ENCODE data around the gene CCND1. TPM values are rescaled to one million over a fixed set of nuclear protein-coding genes. Genes with fewer than 3 reads are reported as not detected.

Gene CCND1
- total and polyA plus RNA-seq, 2 experiments from 2014 or later = 80.2 to 81.9 TPM

GRCh38 chr11:69698362-69698761, 57.4 kb downstream of the CCND1 start:
- H3K27me3 ChIP-seq = peaks cover 19% of the 10 kb centered on the region
- peaks cover 21% of the 10 kb centered on the region for H3K4me1 ChIP-seq (ENCODE audit: insufficient read depth)
- 98% methylated on average over 2 of the region's 2 CpGs for WGBS (ENCODE audit: low lambda C conversion rate, missing lambda C conversion rate)
- no peak overlapping the region for H3K4me2 ChIP-seq
- H2AFZ ChIP-seq = no peak overlapping the region
- no peaks in the 10 kb centered on the region for H3K36me3 ChIP-seq (replicated peaks; ENCODE audit: insufficient read depth, low read depth)
- no peaks in the 10 kb centered on the region for H3K9me2 ChIP-seq (replicated peaks; ENCODE audit: insufficient read depth)
- no peaks in the 10 kb centered on the region for H3K79me2 ChIP-seq
- DNase-seq (ENCODE audit: low spot score) = no peak
- H4K20me1 ChIP-seq (ENCODE audit: insufficient read depth, poor library complexity, severe bottlenecking) = no peaks in the 10 kb centered on the region
- no peak overlapping the region for H3K4me3 ChIP-seq
- H3K27ac ChIP-seq = no peak overlapping the region
- TF ChIP-seq EZH2phosphoT487 (IDR thresholded peaks at IDR 0.05; ENCODE audit: low read depth, severe bottlenecking, unreplicated experiment) = no peak
- TF ChIP-seq, protein P1, sequence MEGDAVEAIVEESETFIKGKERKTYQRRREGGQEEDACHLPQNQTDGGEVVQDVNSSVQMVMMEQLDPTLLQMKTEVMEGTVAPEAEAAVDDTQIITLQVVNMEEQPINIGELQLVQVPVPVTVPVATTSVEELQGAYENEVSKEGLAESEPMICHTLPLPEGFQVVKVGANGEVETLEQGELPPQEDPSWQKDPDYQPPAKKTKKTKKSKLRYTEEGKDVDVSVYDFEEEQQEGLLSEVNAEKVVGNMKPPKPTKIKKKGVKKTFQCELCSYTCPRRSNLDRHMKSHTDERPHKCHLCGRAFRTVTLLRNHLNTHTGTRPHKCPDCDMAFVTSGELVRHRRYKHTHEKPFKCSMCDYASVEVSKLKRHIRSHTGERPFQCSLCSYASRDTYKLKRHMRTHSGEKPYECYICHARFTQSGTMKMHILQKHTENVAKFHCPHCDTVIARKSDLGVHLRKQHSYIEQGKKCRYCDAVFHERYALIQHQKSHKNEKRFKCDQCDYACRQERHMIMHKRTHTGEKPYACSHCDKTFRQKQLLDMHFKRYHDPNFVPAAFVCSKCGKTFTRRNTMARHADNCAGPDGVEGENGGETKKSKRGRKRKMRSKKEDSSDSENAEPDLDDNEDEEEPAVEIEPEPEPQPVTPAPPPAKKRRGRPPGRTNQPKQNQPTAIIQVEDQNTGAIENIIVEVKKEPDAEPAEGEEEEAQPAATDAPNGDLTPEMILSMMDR (IDR thresholded peaks at IDR 0.05; ENCODE audit: poor library complexity) = no peak
- TF ChIP-seq EZH2 (IDR thresholded peaks at IDR 0.05; ENCODE audit: borderline replicate concordance) = no peak
- no peaks in the 10 kb centered on the region for H3K9me3 ChIP-seq (ENCODE audit: low read depth)

DNA sequence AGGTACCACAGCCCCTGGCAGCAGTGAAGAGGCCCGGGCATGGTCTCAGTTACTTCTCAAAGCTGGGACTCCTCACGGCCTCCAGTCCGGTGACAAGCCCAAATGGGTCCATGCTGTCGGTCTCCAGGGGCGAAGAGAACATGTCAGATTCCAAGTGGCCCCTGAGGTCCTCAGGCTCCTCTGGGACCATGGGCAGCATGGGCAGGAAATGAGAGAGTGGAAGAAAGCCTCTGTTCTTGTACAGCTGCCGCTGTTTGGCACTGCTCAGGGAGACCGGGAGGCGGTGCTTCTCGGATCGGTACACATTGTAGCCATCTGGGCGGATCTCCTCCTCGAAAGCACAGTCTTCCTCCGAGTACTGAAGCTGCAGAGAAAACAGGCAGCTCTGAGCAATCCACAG, 58.3 kb downstream of the CCND1 start:
- peaks cover 26% of the 10 kb centered on the region for H3K27me3 ChIP-seq
- H3K36me3 ChIP-seq (replicated peaks; ENCODE audit: insufficient read depth, low read depth) = no peaks in the 10 kb centered on the region
- TF ChIP-seq EZH2 (IDR thresholded peaks at IDR 0.05; ENCODE audit: borderline replicate concordance) (no peak), EZH2phosphoT487 (IDR thresholded peaks at IDR 0.05; ENCODE audit: low read depth, severe bottlenecking, unreplicated experiment) (no peak)
- TF ChIP-seq, protein P1 (IDR thresholded peaks at IDR 0.05; ENCODE audit: poor library complexity) = no peak
- 88% methylated on average over 13 of the region's 13 CpGs for WGBS (ENCODE audit: low lambda C conversion rate, missing lambda C conversion rate)
- H3K4me2 ChIP-seq = no peak overlapping the region
- no peaks in the 10 kb centered on the region for H3K79me2 ChIP-seq
- no peaks in the 10 kb centered on the region for H3K9me3 ChIP-seq (ENCODE audit: low read depth)
- H3K4me3 ChIP-seq = no peak overlapping the region
- peaks cover 28% of the 10 kb centered on the region for H3K4me1 ChIP-seq (ENCODE audit: insufficient read depth)
- H3K9me2 ChIP-seq (replicated peaks; ENCODE audit: insufficient read depth) = no peaks in the 10 kb centered on the region
- no peak for DNase-seq (ENCODE audit: low spot score)
- no peaks in the 10 kb centered on the region for H4K20me1 ChIP-seq (ENCODE audit: insufficient read depth, poor library complexity, severe bottlenecking)
- no peak overlapping the region for H2AFZ ChIP-seq
- H3K27ac ChIP-seq = no peak overlapping the region

GRCh38 chr11:69700278-69701140, 59.6 kb downstream of the CCND1 start:
- Histone ChIP-seq H2AFZ (no peak overlapping the region), H3K4me2 (peak overlapping the region; percentile 57)
- WGBS (ENCODE audit: low lambda C conversion rate, missing lambda C conversion rate) = 33% methylated on average over 20 of the region's 20 CpGs

More at GRCh38 chr11:69700278-69701140, 59.6 kb downstream of the CCND1 start:
- Histone ChIP-seq H3K4me1 (ENCODE audit: insufficient read depth) (peaks cover 38% of the 10 kb centered on the region), H3K4me3 (no peak overlapping the region), H3K27ac (peak overlapping the region; percentile 38), H3K9me3 (ENCODE audit: low read depth) (no peaks in the 10 kb centered on the region), H4K20me1 (ENCODE audit: insufficient read depth, poor library complexity, severe bottlenecking) (no peaks in the 10 kb centered on the region), H3K27me3 (peaks cover 39% of the 10 kb centered on the region), H3K9me2 (replicated peaks; ENCODE audit: insufficient read depth) (no peaks in the 10 kb centered on the region), H3K79me2 (no peaks in the 10 kb centered on the region), H3K36me3 (replicated peaks; ENCODE audit: insufficient read depth, low read depth) (no peaks in the 10 kb centered on the region)
- TF ChIP-seq EZH2phosphoT487 (IDR thresholded peaks at IDR 0.05; ENCODE audit: low read depth, severe bottlenecking, unreplicated experiment) (no peak), EZH2 (IDR thresholded peaks at IDR 0.05; ENCODE audit: borderline replicate concordance) (no peak)
- TF ChIP-seq, protein P1 (IDR thresholded peaks at IDR 0.05; ENCODE audit: poor library complexity) = no peak
- peak; percentile 83 for DNase-seq (ENCODE audit: low spot score)

All from hepatocyte (in vitro differentiated cells).